GM10847 (cell line): ENCODE results near the gene CCDC192.

Experiments
- POLR2A ChIP-seq: IDR thresholded peaks from 2 replicates; pipeline ENCODE4 v1.6.1; 2011; ENCODE audit not compliant: insufficient read length; ENCODE audit errors: extremely low read depth

The CCDC192 gene

DNA sequence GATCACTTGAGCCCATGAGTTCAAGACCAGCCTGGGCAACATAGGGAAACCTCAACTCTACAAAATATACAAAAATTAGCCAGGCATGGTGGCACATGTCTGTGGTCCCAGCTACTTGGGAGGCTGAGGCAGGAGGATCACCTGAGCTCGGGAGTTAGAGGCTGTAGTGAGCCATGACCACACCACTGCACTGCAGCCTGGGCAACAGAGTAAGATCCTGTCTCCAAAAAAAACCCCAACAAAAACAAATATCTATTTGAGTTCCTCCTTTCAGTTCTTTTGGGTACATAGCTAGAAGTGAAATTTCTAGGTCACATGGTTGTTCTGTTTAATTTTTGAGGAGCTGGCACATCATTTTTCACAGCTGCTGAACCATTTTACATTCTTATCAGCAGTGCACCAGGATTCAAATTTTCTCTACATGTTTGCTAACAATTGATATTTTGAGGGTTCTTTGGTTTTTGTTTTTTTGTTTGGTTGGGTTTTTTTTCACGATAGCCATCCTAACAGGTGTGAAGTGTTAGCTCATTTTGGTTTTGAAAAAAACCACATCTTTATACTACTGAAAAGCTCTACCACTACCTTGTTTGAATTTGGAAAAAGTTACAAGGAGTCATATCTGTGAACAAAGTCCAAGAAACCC lies 203.5 kb downstream of the CCDC192 start:
- TF ChIP-seq POLR2A = no peak

DNA sequence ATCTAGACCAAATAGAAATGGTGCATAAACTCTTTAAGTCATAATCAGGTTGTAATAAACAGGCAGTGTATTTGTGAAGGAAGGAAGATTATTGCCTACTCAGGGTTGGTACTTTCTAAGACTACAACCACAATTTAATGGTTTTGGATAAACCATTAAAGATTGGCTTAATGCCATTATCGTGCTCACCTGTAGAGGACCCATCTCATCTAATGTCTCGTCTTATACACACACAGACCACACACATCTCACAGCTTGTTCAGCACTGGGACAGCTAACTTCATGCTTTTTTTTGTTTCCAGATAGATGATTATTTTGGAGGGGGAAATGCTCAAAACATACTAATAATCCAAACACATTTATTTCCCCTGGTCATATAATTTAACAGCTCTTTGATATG lies 204.7 kb downstream of the CCDC192 start:
- TF ChIP-seq POLR2A = no peak

DNA sequence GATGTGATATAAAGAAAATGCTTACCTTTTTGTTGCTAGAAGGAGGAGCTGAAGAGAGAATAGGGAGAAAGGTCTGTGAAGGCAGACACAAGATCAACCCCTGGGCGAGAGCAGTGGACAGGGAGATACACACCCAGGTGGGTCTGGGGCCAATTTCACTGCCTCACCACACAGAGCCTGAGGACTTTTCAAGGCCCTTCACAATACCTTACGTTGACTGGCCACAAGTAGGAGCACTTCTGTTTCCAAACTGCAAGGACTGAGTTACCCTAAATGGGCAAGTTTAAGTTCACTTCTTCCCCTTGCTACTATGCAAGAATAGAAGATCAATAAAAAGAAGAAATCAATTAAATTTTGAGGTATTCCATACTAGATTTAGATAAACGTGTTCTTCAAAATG lies 205.9 kb downstream of the CCDC192 start:
- no peak for TF ChIP-seq POLR2A

DNA sequence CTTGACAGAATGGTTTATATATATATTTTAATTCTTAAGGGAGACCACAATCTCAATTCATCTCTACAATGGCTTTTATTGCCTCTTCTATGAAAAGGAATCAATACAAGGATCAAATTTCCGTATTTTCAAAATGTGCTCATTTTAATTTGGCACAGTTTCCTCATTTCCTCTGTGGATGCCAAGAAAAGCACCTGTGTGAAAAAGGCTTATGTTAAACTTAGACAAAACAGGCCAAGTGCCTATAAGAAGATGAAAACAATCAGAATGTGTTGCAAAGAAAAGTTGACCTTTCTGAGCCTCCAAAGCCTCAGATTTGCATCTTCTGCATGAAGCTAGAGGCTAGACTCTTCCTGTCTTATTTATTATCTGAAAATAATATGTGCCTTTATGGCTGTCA lies 206.6 kb downstream of the CCDC192 start:
- no peak for TF ChIP-seq POLR2A

DNA sequence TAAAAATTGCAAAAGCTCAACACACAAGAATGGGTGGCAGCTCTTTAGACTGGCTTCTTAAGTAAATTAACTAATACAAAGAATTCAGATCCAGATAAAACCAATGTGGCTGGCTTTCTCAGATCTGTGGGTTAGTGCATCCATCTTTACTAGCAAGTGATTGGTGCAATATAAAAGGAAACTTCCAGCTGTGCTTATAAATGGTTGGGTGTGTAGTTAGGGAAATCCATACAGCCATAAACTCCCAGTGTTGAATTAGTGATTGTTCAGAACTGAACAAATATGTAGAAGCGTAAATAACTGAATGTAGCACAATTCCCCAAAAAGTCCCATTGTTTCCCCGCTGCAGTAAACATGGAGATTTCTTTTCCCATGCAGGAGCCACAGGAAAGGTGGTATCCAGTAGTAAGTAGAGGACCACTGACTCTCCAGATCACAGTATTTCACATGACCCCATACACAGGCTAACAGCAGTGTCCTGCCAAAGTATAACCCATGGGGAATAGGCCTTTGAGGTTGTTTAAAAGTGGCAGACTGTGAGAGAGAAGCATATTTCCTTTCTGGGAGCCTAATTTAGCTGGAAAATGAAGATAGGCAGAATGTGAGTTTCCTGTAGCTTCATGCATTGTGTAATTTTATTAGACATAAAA lies 207.2 kb downstream of the CCDC192 start:
- TF ChIP-seq POLR2A = no peak

DNA sequence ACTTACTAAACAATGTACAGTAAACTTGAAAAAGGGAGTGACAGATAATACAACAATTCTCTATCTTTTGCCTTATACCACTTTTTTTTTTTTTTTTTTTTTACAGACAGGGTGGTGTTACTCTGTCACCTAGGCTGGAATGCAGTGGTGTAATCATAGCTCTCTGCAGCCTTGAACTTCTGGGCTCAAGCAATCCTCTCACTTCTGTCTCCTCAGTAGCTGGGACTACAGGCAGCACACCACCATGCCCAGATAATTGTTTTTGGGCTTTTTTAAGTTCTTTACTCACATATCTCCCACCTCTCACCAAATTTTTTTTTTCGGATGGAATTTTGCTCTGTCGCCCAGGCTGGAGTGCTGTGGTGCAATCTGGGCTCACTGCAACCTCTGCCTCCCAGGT lies 208.4 kb downstream of the CCDC192 start:
- TF ChIP-seq POLR2A = no peak

DNA sequence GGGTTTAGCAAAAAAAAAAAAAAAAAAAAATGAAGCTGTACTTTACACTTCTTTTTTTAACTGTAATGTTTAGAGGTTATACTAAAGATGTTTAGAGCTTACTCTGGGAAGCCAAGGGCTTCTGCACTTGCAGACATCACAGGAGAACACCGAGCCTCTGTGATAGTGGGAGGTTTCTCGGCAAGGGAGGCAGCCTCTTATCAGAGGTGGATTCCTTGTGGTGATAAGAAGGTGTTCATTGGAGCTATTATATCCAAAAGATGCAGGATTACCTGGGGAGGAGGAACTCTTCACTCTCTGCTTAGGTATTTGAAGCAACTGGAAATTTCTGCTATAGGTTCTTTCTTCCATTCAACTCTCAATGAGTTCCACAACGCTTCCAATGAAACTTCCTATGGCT lies 209.2 kb downstream of the CCDC192 start:
- TF ChIP-seq POLR2A = no peak

DNA sequence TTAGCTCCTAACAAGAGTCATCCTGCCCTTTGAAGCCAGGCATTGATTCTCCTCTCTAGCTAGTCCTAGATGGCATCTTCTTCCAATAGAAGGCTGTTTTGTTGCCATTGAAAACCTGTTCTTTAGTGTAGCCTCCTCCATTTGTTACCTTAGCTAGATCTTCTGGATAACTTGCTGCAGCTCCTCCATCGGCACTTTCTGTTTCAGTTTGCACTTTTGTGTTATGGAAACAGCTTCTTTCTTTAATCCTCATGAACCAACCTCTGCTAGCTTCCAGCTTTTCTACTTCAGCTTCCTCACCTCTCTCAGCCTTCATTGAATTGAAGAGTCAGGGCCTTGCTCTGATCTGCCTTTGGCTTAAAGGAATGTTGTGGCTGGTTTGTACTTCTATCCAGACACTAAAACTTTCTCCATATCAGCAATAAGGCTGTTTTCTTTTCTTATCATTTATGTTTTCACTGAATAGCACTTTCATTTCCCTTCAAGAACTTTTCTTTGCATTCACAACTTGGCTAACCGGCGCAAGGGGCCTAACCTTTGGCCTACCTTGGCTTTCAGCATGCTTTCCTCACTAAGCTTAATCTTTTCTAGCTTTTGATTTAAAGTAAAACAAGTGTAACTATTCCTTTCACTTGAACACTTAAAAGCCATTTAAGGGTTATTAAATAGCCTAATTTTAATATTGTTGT lies 213.8 kb downstream of the CCDC192 start:
- no peak for TF ChIP-seq POLR2A

DNA sequence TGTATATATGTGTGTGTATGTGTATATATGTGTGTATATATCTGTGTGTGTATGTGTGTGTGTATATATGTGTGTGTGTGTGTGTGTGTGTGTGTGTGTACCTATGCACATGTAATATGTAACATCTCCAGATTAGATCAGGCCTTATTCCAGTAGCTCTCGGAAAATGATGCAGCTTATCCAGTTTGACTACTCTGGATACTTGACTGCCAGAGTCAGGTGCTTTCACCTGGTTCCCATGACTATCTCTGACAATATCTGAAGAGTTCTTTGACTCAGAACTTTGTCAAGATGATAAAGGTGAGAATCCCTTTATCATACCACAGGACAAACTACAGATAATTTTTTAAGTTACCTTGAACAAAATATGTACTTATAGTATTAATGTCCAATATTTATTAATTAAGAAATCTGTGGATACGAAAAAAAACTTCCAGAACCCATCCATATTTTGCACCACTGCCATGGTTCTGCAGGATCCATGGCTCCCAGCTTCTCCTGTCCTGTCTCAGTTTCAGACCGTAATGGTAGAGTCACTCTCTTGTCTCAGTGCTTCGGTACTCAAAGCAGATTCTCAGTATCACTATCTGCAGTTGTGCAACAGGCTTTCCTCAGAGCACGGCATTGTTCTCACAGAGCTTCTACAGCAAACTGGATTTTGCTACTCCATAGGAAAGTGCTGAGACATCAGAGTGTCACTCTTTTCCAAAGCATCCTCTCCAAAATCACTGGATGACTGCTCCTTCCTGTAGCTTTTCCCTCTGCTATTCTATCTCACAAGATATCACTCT lies 216.0 kb downstream of the CCDC192 start:
- TF ChIP-seq POLR2A = no peak

DNA sequence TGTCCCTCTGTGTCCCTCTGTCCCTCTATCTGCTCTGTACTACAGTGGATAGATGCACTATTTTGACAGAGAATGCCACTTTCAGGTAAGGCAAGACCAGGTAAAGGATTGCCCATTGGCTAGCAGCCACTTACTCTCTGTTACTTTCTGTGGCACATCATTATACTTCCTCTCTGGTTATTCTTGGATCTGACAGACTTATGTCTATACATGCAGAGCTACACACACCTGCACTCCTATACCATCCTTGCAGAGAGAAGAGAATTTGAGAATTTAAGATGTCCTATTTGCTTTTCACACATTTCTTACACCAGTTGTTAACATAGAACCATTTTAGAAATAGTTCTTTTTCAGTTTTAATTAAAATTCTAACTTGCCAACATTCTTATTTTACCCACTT lies 216.6 kb downstream of the CCDC192 start:
- no peak for TF ChIP-seq POLR2A

DNA sequence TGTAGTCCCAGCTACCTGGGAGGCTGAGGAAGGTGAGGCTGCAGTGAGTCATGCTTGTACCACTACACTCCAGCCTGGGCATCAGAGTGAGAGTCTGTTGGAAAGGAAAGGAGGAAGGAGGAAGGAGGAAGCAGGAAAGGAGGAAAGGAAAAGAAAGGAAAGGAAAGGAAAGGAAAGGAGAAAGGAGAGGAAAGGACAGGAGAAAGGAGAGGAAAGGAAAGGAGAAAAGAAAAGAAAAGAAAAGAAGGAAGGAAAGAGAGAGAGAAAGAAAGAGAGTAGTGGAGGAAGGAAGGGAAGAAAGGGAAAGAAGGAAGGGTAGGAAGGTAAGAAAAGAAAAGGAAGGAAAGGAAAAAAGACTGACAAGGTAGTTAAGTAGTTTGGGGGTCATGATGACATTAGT lies 217.7 kb downstream of the CCDC192 start:
- TF ChIP-seq POLR2A = no peak

DNA sequence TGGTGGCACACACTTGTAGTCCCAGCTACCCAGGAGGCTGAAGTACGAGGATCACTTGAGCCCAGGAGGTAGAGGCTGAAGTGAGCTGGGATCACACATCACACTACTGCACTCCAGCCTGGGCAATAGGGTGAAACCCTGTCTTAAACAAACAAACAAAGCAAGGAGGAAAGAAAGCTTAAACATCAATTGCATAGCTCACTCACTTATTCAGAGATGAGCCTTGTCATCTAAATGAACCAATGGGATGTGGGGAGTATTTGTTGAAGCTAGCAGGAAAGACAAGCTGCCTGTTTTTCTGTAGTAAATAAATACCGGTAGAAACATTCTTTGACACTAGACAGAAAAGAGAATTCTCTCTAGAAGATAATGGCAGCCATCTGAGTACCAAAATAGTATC lies 219.4 kb downstream of the CCDC192 start:
- no peak for TF ChIP-seq POLR2A

DNA sequence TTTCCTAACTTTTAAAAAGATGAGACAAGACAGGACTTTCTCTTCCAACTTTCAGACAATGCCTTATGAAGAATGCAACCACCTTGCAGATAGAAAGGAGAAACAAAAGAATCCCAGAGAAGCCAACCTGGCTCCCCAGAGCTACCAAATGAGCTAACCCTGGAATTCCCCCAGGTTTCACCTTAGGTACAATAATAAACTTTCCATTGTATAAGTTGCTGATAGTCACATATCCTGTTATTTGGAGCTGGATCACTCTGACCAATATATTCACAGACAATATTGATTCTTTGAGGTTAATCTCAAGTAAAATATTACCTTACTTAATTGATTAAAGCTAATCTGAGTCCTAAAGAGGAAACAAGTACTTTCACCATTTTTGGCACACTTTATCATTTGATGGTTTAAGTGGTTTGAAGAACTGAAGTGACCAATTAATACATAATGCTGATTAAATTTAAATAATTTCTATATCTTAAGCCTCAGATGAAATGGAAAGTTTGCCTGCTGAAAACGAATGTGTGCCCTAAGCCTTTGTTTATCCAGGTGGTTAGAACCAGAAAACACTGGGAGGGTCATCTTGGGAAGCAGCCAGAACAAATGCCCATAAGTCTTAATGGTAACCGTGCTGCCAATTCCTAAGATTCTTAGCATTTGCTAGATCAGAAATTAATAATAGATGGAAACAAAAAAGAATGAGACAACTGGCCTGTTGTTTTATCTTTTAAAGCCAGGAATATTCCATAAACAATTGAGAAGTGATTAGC lies 220.8 kb downstream of the CCDC192 start:
- TF ChIP-seq POLR2A = no peak

DNA sequence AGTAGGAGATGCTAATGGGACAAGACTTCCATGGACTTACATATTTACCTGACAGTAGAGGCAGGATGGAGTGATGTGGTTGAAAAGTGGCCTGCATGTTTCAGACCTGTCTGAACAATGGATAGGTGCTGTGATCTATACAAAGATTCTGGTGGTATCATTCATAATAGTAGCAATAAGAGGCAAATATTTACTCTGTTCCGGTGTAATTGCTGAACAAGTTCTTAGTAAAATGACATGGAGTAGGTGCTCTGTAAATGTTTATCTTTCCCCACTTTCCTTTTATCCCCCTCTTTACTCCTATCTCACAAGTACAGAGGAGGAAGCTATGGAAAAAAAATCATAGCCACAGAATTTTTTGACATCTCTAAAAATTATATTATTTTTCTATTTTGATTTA lies 221.4 kb downstream of the CCDC192 start:
- TF ChIP-seq POLR2A = no peak

DNA sequence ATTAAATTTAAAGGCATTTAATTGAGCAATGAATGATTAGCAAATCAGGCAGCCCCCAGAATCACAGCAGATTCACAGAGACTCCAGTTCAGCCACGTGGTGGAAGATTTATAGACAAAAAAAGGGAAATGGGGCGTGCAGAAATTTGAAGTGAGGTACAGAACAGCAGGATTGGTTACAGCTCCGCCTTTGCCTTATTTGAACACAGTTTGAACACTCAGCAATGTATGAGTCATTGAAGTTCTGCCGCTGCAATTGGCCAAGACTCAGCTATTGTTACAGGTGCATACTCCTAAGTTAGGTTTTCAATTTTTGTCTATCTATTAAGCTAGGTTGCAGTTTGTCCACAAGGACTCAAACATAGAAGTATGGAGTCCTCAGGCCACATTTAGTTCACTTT lies 222.7 kb downstream of the CCDC192 start:
- no peak for TF ChIP-seq POLR2A
